BE2C (cell line): ENCODE measurements around the gene SMPD3.

Experiments
- DNase-seq: peaks from one replicate; pipeline ENCODE4 v3.0.0-alpha.2; 2020
- H3K27me3 ChIP-seq: fragments of 250-450 bp; sonication (Bioruptor Pico); 2 replicates; pipeline ENCODE4 v1.5.1; 2020; ENCODE audit warnings: mild to moderate bottlenecking
- H3K36me3 ChIP-seq: fragments of 250-450 bp; sonication (Bioruptor Pico); 2 replicates; pipeline ENCODE4 v1.5.1; 2020; ENCODE audit warnings: mild to moderate bottlenecking
- H3K4me1 ChIP-seq: fragments of 250-450 bp; sonication (Bioruptor Pico); 2 replicates; pipeline ENCODE4 v1.5.1; 2020
- H3K4me3 ChIP-seq: 2 replicates; pipeline ENCODE4 v1.5.1; 2011; ENCODE audit warnings: low read depth, low read length
- H3K9me3 ChIP-seq: fragments of 250-450 bp; sonication (Bioruptor Pico); 2 replicates; pipeline ENCODE4 v1.5.1; 2020
- CTCF ChIP-seq: IDR thresholded peaks from 2 replicates; pipeline ENCODE4 v1.5.1; 2012; ENCODE audit warnings: mild to moderate bottlenecking, low read depth, low read length

Gene SMPD3

GRCh38 chr16:68346892-68347480 is 101.3 kb downstream of the SMPD3 start:
- H3K9me3 ChIP-seq: no peaks in the 10 kb centered on the region
- no peak overlapping the region for H3K4me3 ChIP-seq
- H3K36me3 ChIP-seq: peaks cover 62% of the 10 kb centered on the region
- no peaks in the 10 kb centered on the region for H3K27me3 ChIP-seq
- no peak for TF ChIP-seq CTCF
- no peaks in the 10 kb centered on the region for H3K4me1 ChIP-seq
- DNase-seq: no peak

- H3K4me1 ChIP-seq: no peaks in the 10 kb centered on the region
- no peaks in the 10 kb centered on the region for H3K9me3 ChIP-seq
- DNase-seq: no peak
- no peak overlapping the region for H3K4me3 ChIP-seq
- TF ChIP-seq CTCF: no peak
- no peaks in the 10 kb centered on the region for H3K27me3 ChIP-seq
- peaks cover 70% of the 10 kb centered on the region for H3K36me3 ChIP-seq
These were observed 102.2 kb downstream of the SMPD3 start for GRCh38 chr16:68345958-68346635.

GRCh38 chr16:68345351-68345810 is 102.9 kb downstream of the SMPD3 start:
- Histone ChIP-seq H3K27me3 (no peaks in the 10 kb centered on the region), H3K36me3 (peaks cover 66% of the 10 kb centered on the region), H3K4me1 (no peaks in the 10 kb centered on the region), H3K4me3 (no peak overlapping the region), H3K9me3 (no peaks in the 10 kb centered on the region)
- TF ChIP-seq CTCF: no peak
- DNase-seq: no peak

- Histone ChIP-seq H3K4me3 (no peak overlapping the region), H3K27me3 (no peaks in the 10 kb centered on the region), H3K36me3 (peaks cover 70% of the 10 kb centered on the region), H3K9me3 (no peaks in the 10 kb centered on the region), H3K4me1 (no peaks in the 10 kb centered on the region)
- no peak for TF ChIP-seq CTCF
- no peak for DNase-seq
These were observed 104.1 kb downstream of the SMPD3 start for GRCh38 chr16:68344252-68344651.

GRCh38 chr16:68343137-68343536 is 105.2 kb downstream of the SMPD3 start:
- H3K9me3 ChIP-seq: no peaks in the 10 kb centered on the region
- H3K36me3 ChIP-seq: peaks cover 75% of the 10 kb centered on the region
- TF ChIP-seq CTCF: no peak
- no peaks in the 10 kb centered on the region for H3K4me1 ChIP-seq
- no peak overlapping the region for H3K4me3 ChIP-seq
- DNase-seq: no peak
- no peaks in the 10 kb centered on the region for H3K27me3 ChIP-seq

- H3K4me3 ChIP-seq: no peak overlapping the region
- no peaks in the 10 kb centered on the region for H3K4me1 ChIP-seq
- no peak for DNase-seq
- no peaks in the 10 kb centered on the region for H3K9me3 ChIP-seq
- TF ChIP-seq CTCF: no peak
- no peaks in the 10 kb centered on the region for H3K27me3 ChIP-seq
- H3K36me3 ChIP-seq: peaks cover 74% of the 10 kb centered on the region
These were observed 105.7 kb downstream of the SMPD3 start for GRCh38 chr16:68342620-68343019.
